HEK293 (cell line): ENCODE data around the gene STK11.

ENCODE experiments used
- CTCF ChIA-PET: fragments of 350-600 bp; formaldehyde crosslinking; extraction: SDS; loops from one replicate; lab custom pipeline; 2021; ENCODE audit warnings: antibody characterized with exemption; lab: Yijun Ruan, JAX
- POLR2A ChIA-PET: fragments of 300-600 bp; formaldehyde crosslinking; extraction: SDS; loops from one replicate; lab custom pipeline; 2020; ENCODE audit warnings: antibody characterized with exemption, inconsistent platforms; lab: Yijun Ruan, JAX
- H3K27ac ChIP-seq: fragments of 200-500 bp; sonication (Bioruptor generic); 2 replicates; pipeline ENCODE4 v1.5.1; 2014; ENCODE audit warnings: low read depth, low read length, control low read depth, inconsistent platforms; ENCODE audit errors: extremely low read depth
- H3K36me3 ChIP-seq, 2 experiments: fragments of 200-500 bp in 1 of 2; sonication (Bioruptor generic) in 1 of 2; 1 replicate in 1 of 2; 2 replicates in 1 of 2; pipeline ENCODE4 v1.5.1; 2014 to 2017; ENCODE audit warnings: inconsistent platforms in 2 of 2, low read length in 2 of 2; ENCODE audit not compliant: control insufficient read depth in 2 of 2, insufficient read depth in 1 of 2
- H3K4me1 ChIP-seq: fragments of 200-500 bp; sonication (Bioruptor generic); 2 replicates; pipeline ENCODE4 v1.5.1; 2014; ENCODE audit warnings: mild to moderate bottlenecking, low read length, inconsistent platforms; ENCODE audit not compliant: control insufficient read depth, insufficient read depth
- H3K4me3 ChIP-seq: 2 replicates; pipeline ENCODE4 v1.5.1; 2011; ENCODE audit warnings: low read depth, mild to moderate bottlenecking, control low read depth, low read length, moderate library complexity
- H3K9me3 ChIP-seq: fragments of 200-500 bp; sonication (Bioruptor generic); 2 replicates; pipeline ENCODE4 v1.5.1; 2014; ENCODE audit warnings: low read depth, low read length, inconsistent platforms; ENCODE audit not compliant: control insufficient read depth, insufficient read depth
- HOXD13 ChIP-seq: sonication (generic); formaldehyde crosslinking; IDR thresholded peaks from 2 replicates; pipeline ENCODE4 v1.8.0; 2022; ENCODE audit warnings: missing genetic modification reagents, borderline replicate concordance
- KLF10 ChIP-seq: fragments of 450-650 bp; IDR thresholded peaks from 2 replicates; pipeline ENCODE4 v1.5.1; 2018; ENCODE audit warnings: missing biosample characterization, mild to moderate bottlenecking, missing genetic modification characterization
- OSR2 ChIP-seq: fragments of 450-650 bp; formaldehyde crosslinking; IDR thresholded peaks from 2 replicates; pipeline ENCODE4 v1.5.1; 2016; ENCODE audit warnings: missing biosample characterization, missing genetic modification characterization
- PRDM1 ChIP-seq: fragments of 450-650 bp; formaldehyde crosslinking; IDR thresholded peaks from 2 replicates; pipeline ENCODE4; 2016; ENCODE audit warnings: missing biosample characterization, missing genetic modification characterization
- ZBTB48 ChIP-seq: fragments of 450-650 bp; formaldehyde crosslinking; IDR thresholded peaks from 2 replicates; pipeline ENCODE4 v1.5.1; 2016; ENCODE audit warnings: missing biosample characterization, missing genetic modification characterization
- ZFP3 ChIP-seq: fragments of 450-650 bp; formaldehyde crosslinking; IDR thresholded peaks from 2 replicates; pipeline ENCODE4 v1.5.1; 2016; ENCODE audit warnings: low read depth, missing biosample characterization, missing genetic modification characterization
- ZNF2 ChIP-seq: fragments of 450-650 bp; formaldehyde crosslinking; IDR thresholded peaks from 2 replicates; pipeline ENCODE4 v1.5.1; 2016; ENCODE audit warnings: missing biosample characterization, missing genetic modification characterization
- ZNF202 ChIP-seq: fragments of 450-650 bp; formaldehyde crosslinking; IDR thresholded peaks from 2 replicates; pipeline ENCODE4 v1.5.1; 2016; ENCODE audit warnings: missing biosample characterization, missing genetic modification characterization, borderline replicate concordance
- ZNF221 ChIP-seq: fragments of 450-650 bp; formaldehyde crosslinking; IDR thresholded peaks from 2 replicates; pipeline ENCODE4 v1.5.1; 2017; ENCODE audit warnings: missing biosample characterization, missing genetic modification characterization, borderline replicate concordance
- ZNF292 ChIP-seq: fragments of 450-650 bp; formaldehyde crosslinking; IDR thresholded peaks from 2 replicates; pipeline ENCODE4 v1.5.1; 2016; ENCODE audit warnings: low read depth, missing biosample characterization, missing genetic modification characterization, borderline replicate concordance
- ZNF404 ChIP-seq: fragments of 450-650 bp; formaldehyde crosslinking; IDR thresholded peaks from 2 replicates; pipeline ENCODE4 v1.5.1; 2017; ENCODE audit warnings: missing biosample characterization, missing genetic modification characterization
- ZNF423 ChIP-seq: fragments of 450-650 bp; formaldehyde crosslinking; IDR thresholded peaks from 2 replicates; pipeline ENCODE4 v1.5.1; 2016; ENCODE audit warnings: missing biosample characterization, missing genetic modification characterization
- ZNF555 ChIP-seq: fragments of 450-650 bp; formaldehyde crosslinking; conservative IDR thresholded peaks from 2 replicates; pipeline ENCODE4 v1.5.1; 2017; ENCODE audit warnings: missing biosample characterization, mild to moderate bottlenecking, missing genetic modification characterization, inconsistent platforms
- ZNF623 ChIP-seq: fragments of 450-650 bp; formaldehyde crosslinking; IDR thresholded peaks from 2 replicates; pipeline ENCODE4 v1.5.1; 2016; ENCODE audit warnings: missing biosample characterization, missing genetic modification characterization
- ZNF624 ChIP-seq: fragments of 450-650 bp; formaldehyde crosslinking; IDR thresholded peaks from 2 replicates; pipeline ENCODE4 v1.5.1; 2017; ENCODE audit warnings: missing biosample characterization, missing genetic modification characterization
- ZNF707 ChIP-seq: fragments of 450-650 bp; formaldehyde crosslinking; IDR thresholded peaks from 2 replicates; pipeline ENCODE4 v1.5.1; 2016; ENCODE audit warnings: missing biosample characterization, missing genetic modification characterization
- ZNF843 ChIP-seq: fragments of 450-650 bp; formaldehyde crosslinking; IDR thresholded peaks from 2 replicates; pipeline ENCODE4 v1.5.1; 2016; ENCODE audit warnings: missing biosample characterization, missing genetic modification characterization
- TF ChIP-seq, protein P1 (sequence below): fragments of 450-650 bp; formaldehyde crosslinking; IDR thresholded peaks from 2 replicates; pipeline ENCODE4 v1.5.1; 2016; ENCODE audit warnings: missing biosample characterization, missing genetic modification characterization
- TF ChIP-seq, protein P2 (sequence below): fragments of 450-650 bp; formaldehyde crosslinking; IDR thresholded peaks from 2 replicates; pipeline ENCODE4 v1.5.1; 2016; ENCODE audit warnings: missing biosample characterization, missing genetic modification characterization
- TF ChIP-seq, protein P3 (sequence below): fragments of 450-650 bp; formaldehyde crosslinking; IDR thresholded peaks from 2 replicates; pipeline ENCODE4 v1.5.1; 2016; ENCODE audit warnings: missing biosample characterization, missing genetic modification characterization
- TF ChIP-seq, protein P4 (sequence below): fragments of 450-650 bp; formaldehyde crosslinking; IDR thresholded peaks from 2 replicates; pipeline ENCODE4 v1.5.1; 2016; ENCODE audit warnings: missing biosample characterization, missing genetic modification characterization
- TF ChIP-seq, protein P5 (sequence below): fragments of 450-650 bp; formaldehyde crosslinking; IDR thresholded peaks from 2 replicates; pipeline ENCODE4 v1.5.1; 2016; ENCODE audit warnings: missing biosample characterization, missing genetic modification characterization, borderline replicate concordance
- TF ChIP-seq, protein P6 (sequence below): fragments of 450-650 bp; formaldehyde crosslinking; optimal IDR thresholded peaks from 2 replicates; pipeline ENCODE3; 2016; ENCODE audit warnings: missing biosample characterization, mild to moderate bottlenecking, missing genetic modification characterization

The STK11 gene

DNA sequence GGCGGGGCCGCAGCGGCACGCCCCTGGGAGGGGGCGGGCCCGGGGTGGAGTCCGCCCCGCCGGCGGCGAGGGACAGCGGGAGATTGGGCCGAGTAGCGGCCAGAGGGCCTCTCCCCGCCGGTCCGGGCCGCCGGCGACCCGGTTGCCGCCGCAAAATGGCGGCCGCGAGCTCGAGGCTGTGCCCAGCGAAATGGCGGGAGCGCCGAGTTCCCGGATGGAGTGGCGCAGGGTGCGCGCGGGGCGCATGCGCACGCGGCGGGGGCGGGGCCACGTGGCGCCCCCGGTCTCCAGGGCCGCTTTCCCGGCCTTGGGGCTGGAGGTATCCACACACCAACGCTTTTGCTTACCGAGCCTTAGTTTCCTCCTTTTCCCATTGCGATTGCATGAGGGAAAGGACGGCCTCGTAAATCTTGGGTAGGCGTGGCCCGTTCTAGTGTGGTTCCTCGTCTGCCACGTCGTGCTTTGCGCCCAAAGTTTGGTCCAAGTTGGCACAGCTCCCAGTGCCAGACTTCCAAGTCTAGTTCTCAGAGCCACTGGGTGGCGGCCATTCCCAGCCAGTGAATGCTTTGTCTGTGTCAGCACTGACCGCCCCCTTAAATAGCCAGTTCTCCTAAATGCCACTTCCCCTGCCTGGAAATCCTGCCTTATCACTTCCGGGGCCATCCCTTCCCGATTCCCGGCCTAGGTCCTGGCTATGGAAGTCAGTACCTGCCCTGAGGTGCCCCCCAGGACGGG, 64.1 kb downstream of the STK11 start:
- POLR2A ChIA-PET: interaction anchor here (0.5 to 7.7 kb wide), 42 partner anchors 8 to 477 kb away, joined by 3 to 407 read pairs (median 6); partner anchors contain the start of genes ABCA7, ATP5F1D, CNN2 and GPX4
- TF ChIP-seq, protein P1, sequence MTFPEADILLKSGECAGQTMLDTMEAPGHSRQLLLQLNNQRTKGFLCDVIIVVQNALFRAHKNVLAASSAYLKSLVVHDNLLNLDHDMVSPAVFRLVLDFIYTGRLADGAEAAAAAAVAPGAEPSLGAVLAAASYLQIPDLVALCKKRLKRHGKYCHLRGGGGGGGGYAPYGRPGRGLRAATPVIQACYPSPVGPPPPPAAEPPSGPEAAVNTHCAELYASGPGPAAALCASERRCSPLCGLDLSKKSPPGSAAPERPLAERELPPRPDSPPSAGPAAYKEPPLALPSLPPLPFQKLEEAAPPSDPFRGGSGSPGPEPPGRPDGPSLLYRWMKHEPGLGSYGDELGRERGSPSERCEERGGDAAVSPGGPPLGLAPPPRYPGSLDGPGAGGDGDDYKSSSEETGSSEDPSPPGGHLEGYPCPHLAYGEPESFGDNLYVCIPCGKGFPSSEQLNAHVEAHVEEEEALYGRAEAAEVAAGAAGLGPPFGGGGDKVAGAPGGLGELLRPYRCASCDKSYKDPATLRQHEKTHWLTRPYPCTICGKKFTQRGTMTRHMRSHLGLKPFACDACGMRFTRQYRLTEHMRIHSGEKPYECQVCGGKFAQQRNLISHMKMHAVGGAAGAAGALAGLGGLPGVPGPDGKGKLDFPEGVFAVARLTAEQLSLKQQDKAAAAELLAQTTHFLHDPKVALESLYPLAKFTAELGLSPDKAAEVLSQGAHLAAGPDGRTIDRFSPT (tag by site-specific recombination): peak; percentile 20; the same call in 1 of the 2 replicates
- TF ChIP-seq ZNF843: 0 out of 2 replicates have a peak, but pooled peaks have one; percentile 37
- TF ChIP-seq PRDM1 (tag by site-specific recombination): peak; percentile 53; the same call in 1 of the 2 replicates
- no peak for TF ChIP-seq ZFP3
- TF ChIP-seq, protein P2, sequence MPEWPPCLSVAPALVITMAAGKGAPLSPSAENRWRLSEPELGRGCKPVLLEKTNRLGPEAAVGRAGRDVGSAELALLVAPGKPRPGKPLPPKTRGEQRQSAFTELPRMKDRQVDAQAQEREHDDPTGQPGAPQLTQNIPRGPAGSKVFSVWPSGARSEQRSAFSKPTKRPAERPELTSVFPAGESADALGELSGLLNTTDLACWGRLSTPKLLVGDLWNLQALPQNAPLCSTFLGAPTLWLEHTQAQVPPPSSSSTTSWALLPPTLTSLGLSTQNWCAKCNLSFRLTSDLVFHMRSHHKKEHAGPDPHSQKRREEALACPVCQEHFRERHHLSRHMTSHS (tag by site-specific recombination): no peak
- TF ChIP-seq, protein P3, sequence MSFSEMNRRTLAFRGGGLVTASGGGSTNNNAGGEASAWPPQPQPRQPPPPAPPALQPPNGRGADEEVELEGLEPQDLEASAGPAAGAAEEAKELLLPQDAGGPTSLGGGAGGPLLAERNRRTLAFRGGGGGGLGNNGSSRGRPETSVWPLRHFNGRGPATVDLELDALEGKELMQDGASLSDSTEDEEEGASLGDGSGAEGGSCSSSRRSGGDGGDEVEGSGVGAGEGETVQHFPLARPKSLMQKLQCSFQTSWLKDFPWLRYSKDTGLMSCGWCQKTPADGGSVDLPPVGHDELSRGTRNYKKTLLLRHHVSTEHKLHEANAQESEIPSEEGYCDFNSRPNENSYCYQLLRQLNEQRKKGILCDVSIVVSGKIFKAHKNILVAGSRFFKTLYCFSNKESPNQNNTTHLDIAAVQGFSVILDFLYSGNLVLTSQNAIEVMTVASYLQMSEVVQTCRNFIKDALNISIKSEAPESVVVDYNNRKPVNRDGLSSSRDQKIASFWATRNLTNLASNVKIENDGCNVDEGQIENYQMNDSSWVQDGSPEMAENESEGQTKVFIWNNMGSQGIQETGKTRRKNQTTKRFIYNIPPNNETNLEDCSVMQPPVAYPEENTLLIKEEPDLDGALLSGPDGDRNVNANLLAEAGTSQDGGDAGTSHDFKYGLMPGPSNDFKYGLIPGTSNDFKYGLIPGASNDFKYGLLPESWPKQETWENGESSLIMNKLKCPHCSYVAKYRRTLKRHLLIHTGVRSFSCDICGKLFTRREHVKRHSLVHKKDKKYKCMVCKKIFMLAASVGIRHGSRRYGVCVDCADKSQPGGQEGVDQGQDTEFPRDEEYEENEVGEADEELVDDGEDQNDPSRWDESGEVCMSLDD: peak; percentile 61; the same call in 1 of the 2 replicates
- TF ChIP-seq ZNF707 (tag by site-specific recombination): no peak
- TF ChIP-seq ZBTB48 (tag by site-specific recombination): peak; percentile 21; the same call in 1 of the 2 replicates
- TF ChIP-seq, protein P4, sequence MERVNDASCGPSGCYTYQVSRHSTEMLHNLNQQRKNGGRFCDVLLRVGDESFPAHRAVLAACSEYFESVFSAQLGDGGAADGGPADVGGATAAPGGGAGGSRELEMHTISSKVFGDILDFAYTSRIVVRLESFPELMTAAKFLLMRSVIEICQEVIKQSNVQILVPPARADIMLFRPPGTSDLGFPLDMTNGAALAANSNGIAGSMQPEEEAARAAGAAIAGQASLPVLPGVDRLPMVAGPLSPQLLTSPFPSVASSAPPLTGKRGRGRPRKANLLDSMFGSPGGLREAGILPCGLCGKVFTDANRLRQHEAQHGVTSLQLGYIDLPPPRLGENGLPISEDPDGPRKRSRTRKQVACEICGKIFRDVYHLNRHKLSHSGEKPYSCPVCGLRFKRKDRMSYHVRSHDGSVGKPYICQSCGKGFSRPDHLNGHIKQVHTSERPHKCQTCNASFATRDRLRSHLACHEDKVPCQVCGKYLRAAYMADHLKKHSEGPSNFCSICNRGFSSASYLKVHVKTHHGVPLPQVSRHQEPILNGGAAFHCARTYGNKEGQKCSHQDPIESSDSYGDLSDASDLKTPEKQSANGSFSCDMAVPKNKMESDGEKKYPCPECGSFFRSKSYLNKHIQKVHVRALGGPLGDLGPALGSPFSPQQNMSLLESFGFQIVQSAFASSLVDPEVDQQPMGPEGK (tag by site-specific recombination): peak; percentile 63
- TF ChIP-seq ZNF555 (tag by site-specific recombination): no peak
- no peak for TF ChIP-seq ZNF221
- no peak; the same call in 1 of the 2 replicates for TF ChIP-seq KLF10 (tag by site-specific recombination)
- no peak for TF ChIP-seq ZNF404
- TF ChIP-seq, protein P5, sequence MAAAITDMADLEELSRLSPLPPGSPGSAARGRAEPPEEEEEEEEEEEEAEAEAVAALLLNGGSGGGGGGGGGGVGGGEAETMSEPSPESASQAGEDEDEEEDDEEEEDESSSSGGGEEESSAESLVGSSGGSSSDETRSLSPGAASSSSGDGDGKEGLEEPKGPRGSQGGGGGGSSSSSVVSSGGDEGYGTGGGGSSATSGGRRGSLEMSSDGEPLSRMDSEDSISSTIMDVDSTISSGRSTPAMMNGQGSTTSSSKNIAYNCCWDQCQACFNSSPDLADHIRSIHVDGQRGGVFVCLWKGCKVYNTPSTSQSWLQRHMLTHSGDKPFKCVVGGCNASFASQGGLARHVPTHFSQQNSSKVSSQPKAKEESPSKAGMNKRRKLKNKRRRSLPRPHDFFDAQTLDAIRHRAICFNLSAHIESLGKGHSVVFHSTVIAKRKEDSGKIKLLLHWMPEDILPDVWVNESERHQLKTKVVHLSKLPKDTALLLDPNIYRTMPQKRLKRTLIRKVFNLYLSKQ (tag by site-specific recombination): no peak
- no peak for TF ChIP-seq ZNF624 (tag by site-specific recombination)
- peak; percentile 88 for TF ChIP-seq ZNF2 (tag by site-specific recombination)
- TF ChIP-seq, protein P6, sequence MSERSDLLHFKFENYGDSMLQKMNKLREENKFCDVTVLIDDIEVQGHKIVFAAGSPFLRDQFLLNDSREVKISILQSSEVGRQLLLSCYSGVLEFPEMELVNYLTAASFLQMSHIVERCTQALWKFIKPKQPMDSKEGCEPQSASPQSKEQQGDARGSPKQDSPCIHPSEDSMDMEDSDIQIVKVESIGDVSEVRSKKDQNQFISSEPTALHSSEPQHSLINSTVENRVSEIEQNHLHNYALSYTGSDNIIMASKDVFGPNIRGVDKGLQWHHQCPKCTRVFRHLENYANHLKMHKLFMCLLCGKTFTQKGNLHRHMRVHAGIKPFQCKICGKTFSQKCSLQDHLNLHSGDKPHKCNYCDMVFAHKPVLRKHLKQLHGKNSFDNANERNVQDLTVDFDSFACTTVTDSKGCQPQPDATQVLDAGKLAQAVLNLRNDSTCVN (tag by site-specific recombination): peak; percentile 59
- no peak for TF ChIP-seq ZNF423 (tag by site-specific recombination)
- TF ChIP-seq HOXD13 (CRISPR knock-in tag): no peak
- peak; percentile 24 for TF ChIP-seq ZNF623 (tag by site-specific recombination)
- no peak for TF ChIP-seq ZNF202 (tag by site-specific recombination)
- TF ChIP-seq OSR2 (tag by site-specific recombination): no peak
- no peak for TF ChIP-seq ZNF292 (tag by site-specific recombination)

More for the DNA sequence above, 64.1 kb downstream of the STK11 start:
- CTCF ChIA-PET: interaction anchor here (0.6 to 11.3 kb wide), 6 partner anchors 10 to 346 kb away, joined by 3 to 299 read pairs (median 4); no protein-coding TSS in a partner anchor
- H3K4me3 ChIP-seq: peak overlapping the region; percentile 44
- no peaks in the 10 kb centered on the region for H3K9me3 ChIP-seq
- peaks cover 4 to 49% of the 10 kb centered on the region in 2 experiments; a peak in 2 of 3 replicates for H3K36me3 ChIP-seq
- H3K27ac ChIP-seq: peak overlapping the region; percentile 99
- H3K4me1 ChIP-seq: peaks cover 22% of the 10 kb centered on the region
